ENCODE data around the gene CALR3.

CALR3 gene

DNA sequence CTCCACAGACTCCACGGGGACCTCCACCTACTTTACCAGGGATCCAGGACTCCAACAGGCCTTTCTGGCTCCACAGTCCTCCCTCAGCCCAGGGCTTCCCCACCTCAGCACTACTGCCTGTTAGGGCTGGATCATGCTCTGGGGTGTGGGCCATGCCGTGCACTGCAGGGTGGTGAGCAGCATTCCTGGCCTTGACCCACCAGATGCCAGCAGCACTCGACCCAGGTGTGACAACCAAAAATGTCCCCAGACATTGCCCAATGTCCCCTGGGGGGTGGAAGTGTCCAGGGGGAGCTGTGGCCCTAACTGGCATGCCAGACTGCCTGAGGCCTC is 66.2 kb downstream of the CALR3 start:
- Histone ChIP-seq H3K79me2 (ENCODE audit: insufficient read depth, low read length) (no peaks in the 10 kb centered on the region), H3F3A (ENCODE audit: low read depth) (no peaks in the 10 kb centered on the region), H3K9me2 (replicated peaks; ENCODE audit: low read depth, low read length) (no peaks in the 10 kb centered on the region), H2AFZ (ENCODE audit: low read length) (no peak overlapping the region), H3K4me2 (ENCODE audit: low read depth, low read length, poor library complexity, severe bottlenecking) (no peak overlapping the region), H4K20me1 (ENCODE audit: insufficient read depth, low read length, poor library complexity, severe bottlenecking) (no peaks in the 10 kb centered on the region), H3K9me3 (ENCODE audit: insufficient read depth, low read depth, low read length) (no peaks in the 10 kb centered on the region), H3K36me3 (ENCODE audit: insufficient read depth, low read length) (peaks cover 68% of the 10 kb centered on the region; the same call in 1 of the 2 replicates), H3K27me3 (ENCODE audit: insufficient read depth, low read length, poor library complexity, severe bottlenecking) (no peaks in the 10 kb centered on the region), H3K9ac (ENCODE audit: low read depth, low read length, poor library complexity, severe bottlenecking) (no peak overlapping the region), H3K4me3 (ENCODE audit: low read length, poor library complexity, severe bottlenecking) (no peak overlapping the region), H3K4me1 (ENCODE audit: insufficient read depth, low read length, poor library complexity, severe bottlenecking) (no peaks in the 10 kb centered on the region)
- no peak for TF ChIP-seq EZH2phosphoT487 (IDR thresholded peaks at IDR 0.05; ENCODE audit: borderline replicate concordance)
- TF ChIP-seq, protein P1, sequence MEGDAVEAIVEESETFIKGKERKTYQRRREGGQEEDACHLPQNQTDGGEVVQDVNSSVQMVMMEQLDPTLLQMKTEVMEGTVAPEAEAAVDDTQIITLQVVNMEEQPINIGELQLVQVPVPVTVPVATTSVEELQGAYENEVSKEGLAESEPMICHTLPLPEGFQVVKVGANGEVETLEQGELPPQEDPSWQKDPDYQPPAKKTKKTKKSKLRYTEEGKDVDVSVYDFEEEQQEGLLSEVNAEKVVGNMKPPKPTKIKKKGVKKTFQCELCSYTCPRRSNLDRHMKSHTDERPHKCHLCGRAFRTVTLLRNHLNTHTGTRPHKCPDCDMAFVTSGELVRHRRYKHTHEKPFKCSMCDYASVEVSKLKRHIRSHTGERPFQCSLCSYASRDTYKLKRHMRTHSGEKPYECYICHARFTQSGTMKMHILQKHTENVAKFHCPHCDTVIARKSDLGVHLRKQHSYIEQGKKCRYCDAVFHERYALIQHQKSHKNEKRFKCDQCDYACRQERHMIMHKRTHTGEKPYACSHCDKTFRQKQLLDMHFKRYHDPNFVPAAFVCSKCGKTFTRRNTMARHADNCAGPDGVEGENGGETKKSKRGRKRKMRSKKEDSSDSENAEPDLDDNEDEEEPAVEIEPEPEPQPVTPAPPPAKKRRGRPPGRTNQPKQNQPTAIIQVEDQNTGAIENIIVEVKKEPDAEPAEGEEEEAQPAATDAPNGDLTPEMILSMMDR (conservative IDR thresholded peaks at IDR 0.05; ENCODE audit: low read length), result no peak

DNA sequence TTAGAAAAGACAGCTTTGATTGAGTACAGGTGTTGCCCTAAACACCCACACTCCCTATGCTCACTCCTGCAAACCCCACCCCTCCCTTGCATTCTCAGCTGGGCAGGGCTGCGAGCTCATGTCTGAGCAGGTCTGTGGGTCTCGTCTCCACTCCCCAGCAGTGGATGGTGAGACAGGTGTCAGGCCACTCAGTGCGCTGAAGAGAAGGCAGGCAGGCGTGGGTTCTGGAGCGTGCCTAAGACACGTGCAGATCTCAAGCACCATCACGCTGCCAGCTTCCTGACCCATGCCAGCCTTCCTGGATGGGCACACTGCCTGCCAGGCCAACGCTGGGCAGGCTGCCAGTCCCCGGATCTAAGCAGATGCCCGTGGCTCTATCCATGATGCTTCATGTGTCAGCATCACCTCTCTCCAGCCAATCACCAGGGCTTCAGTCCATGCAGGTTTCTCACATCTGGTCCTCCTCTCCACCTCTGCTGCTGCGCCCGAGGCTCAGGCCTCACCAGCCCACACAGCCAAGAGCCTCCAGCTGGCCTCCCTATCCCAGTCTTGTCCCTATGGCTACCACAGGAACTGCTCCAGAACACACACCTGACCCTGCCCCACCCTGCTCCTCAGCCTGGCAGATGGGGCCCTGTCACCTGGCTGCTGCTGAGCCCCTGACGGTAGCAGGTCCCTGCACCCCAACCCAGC is 66.8 kb downstream of the CALR3 start:
- H4K20me1 ChIP-seq (ENCODE audit: insufficient read depth, low read length, poor library complexity, severe bottlenecking), result no peaks in the 10 kb centered on the region
- no peak overlapping the region for H3K4me2 ChIP-seq (ENCODE audit: low read depth, low read length, poor library complexity, severe bottlenecking)
- no peaks in the 10 kb centered on the region for H3K27me3 ChIP-seq (ENCODE audit: insufficient read depth, low read length, poor library complexity, severe bottlenecking)
- H3K4me3 ChIP-seq (ENCODE audit: low read length, poor library complexity, severe bottlenecking), result no peak overlapping the region
- H3K4me1 ChIP-seq (ENCODE audit: insufficient read depth, low read length, poor library complexity, severe bottlenecking), result no peaks in the 10 kb centered on the region
- peaks cover 63% of the 10 kb centered on the region; the same call in 1 of the 2 replicates for H3K36me3 ChIP-seq (ENCODE audit: insufficient read depth, low read length)
- no peak overlapping the region for H3K9ac ChIP-seq (ENCODE audit: low read depth, low read length, poor library complexity, severe bottlenecking)
- H2AFZ ChIP-seq (ENCODE audit: low read length), result no peak overlapping the region
- H3K9me3 ChIP-seq (ENCODE audit: insufficient read depth, low read depth, low read length), result no peaks in the 10 kb centered on the region
- H3F3A ChIP-seq (ENCODE audit: low read depth), result no peaks in the 10 kb centered on the region
- H3K79me2 ChIP-seq (ENCODE audit: insufficient read depth, low read length), result no peaks in the 10 kb centered on the region
- no peak for TF ChIP-seq EZH2phosphoT487 (IDR thresholded peaks at IDR 0.05; ENCODE audit: borderline replicate concordance)
- TF ChIP-seq, protein P1 (conservative IDR thresholded peaks at IDR 0.05; ENCODE audit: low read length), result no peak
- no peaks in the 10 kb centered on the region for H3K9me2 ChIP-seq (replicated peaks; ENCODE audit: low read depth, low read length)
